ENCODE results near the gene SPDYE4.

Gene SPDYE4

GRCh38 chr17:8710813-8711212 lies 47.5 kb downstream of the SPDYE4 start:
- TF ChIP-seq, protein P1, sequence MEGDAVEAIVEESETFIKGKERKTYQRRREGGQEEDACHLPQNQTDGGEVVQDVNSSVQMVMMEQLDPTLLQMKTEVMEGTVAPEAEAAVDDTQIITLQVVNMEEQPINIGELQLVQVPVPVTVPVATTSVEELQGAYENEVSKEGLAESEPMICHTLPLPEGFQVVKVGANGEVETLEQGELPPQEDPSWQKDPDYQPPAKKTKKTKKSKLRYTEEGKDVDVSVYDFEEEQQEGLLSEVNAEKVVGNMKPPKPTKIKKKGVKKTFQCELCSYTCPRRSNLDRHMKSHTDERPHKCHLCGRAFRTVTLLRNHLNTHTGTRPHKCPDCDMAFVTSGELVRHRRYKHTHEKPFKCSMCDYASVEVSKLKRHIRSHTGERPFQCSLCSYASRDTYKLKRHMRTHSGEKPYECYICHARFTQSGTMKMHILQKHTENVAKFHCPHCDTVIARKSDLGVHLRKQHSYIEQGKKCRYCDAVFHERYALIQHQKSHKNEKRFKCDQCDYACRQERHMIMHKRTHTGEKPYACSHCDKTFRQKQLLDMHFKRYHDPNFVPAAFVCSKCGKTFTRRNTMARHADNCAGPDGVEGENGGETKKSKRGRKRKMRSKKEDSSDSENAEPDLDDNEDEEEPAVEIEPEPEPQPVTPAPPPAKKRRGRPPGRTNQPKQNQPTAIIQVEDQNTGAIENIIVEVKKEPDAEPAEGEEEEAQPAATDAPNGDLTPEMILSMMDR (IDR thresholded peaks at IDR 0.05; ENCODE audit: extremely low read depth, insufficient read depth, missing control alignments): no peak
- in situ Hi-C loops (cut with MboI; ENCODE audit: low pct_unique_long_range_greater_than_20kb, low sequenced_read_pairs, unreplicated experiment): no loop called here
- no peak for DNase-seq (ENCODE audit: low spot score)

GRCh38 chr17:8709006-8709405 lies 49.3 kb downstream of the SPDYE4 start:
- no peak for DNase-seq (ENCODE audit: low spot score)
- in situ Hi-C loops (cut with MboI; ENCODE audit: low pct_unique_long_range_greater_than_20kb, low sequenced_read_pairs, unreplicated experiment): no loop called here
- TF ChIP-seq, protein P1 (IDR thresholded peaks at IDR 0.05; ENCODE audit: extremely low read depth, insufficient read depth, missing control alignments): no peak

GRCh38 chr17:8708025-8708461 lies 50.3 kb downstream of the SPDYE4 start:
- TF ChIP-seq, protein P1 (IDR thresholded peaks at IDR 0.05; ENCODE audit: extremely low read depth, insufficient read depth, missing control alignments): no peak
- DNase-seq (ENCODE audit: low spot score): no peak
- in situ Hi-C loops (cut with MboI; ENCODE audit: low pct_unique_long_range_greater_than_20kb, low sequenced_read_pairs, unreplicated experiment): no loop called here

GRCh38 chr17:8707332-8708024 lies 50.9 kb downstream of the SPDYE4 start:
- DNase-seq (ENCODE audit: low spot score): no peak
- in situ Hi-C loops (cut with MboI; ENCODE audit: low pct_unique_long_range_greater_than_20kb, low sequenced_read_pairs, unreplicated experiment): no loop called here
- TF ChIP-seq, protein P1 (IDR thresholded peaks at IDR 0.05; ENCODE audit: extremely low read depth, insufficient read depth, missing control alignments): no peak

DNA sequence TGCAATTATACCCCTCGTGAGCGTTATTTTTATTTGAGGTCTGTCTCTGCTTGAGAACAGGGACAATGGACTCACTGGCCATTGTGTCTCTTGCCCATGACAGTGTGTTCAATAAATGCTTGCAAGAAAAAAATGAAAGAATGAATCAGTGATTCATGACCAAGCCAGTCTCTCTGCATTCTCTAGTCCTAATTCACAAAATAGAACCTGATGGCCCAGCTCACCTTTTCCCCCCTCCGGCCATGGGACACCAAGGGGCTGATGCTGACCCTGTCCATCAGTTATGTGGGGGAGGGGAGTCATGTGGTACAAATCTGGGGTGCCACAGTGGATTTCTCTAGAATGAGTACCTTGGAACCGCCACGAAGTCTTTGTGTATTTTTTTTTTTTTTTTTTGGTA lies 51.9 kb downstream of the SPDYE4 start:
- TF ChIP-seq, protein P1 (IDR thresholded peaks at IDR 0.05; ENCODE audit: extremely low read depth, insufficient read depth, missing control alignments): no peak
- in situ Hi-C loops (cut with MboI; ENCODE audit: low pct_unique_long_range_greater_than_20kb, low sequenced_read_pairs, unreplicated experiment): no loop called here
- no peak for DNase-seq (ENCODE audit: low spot score)

- no peak for DNase-seq (ENCODE audit: low spot score)
- in situ Hi-C loops (cut with MboI; ENCODE audit: low pct_unique_long_range_greater_than_20kb, low sequenced_read_pairs, unreplicated experiment): no loop called here
- TF ChIP-seq, protein P1 (IDR thresholded peaks at IDR 0.05; ENCODE audit: extremely low read depth, insufficient read depth, missing control alignments): no peak
Measured at GRCh38 chr17:8705427-8705826, 52.9 kb downstream of the SPDYE4 start.
